NK-92 treated with Interleukin-12 subunit alpha and Interleukin-12 subunit beta, amount 100 ng/mL, for 24 hours (cell line): Measurements from ENCODE around the gene ADAP1.
"Not testable (repeated sequence)": the region's sequence is repeated elsewhere in the genome, so short reads cannot be mapped to it uniquely, and the experiment has no call there.

Experiments used
- DNase-seq: peaks from one replicate; lab custom pipeline; 2025; lab: John Stamatoyannopoulos, UW

ADAP1 gene

DNA sequence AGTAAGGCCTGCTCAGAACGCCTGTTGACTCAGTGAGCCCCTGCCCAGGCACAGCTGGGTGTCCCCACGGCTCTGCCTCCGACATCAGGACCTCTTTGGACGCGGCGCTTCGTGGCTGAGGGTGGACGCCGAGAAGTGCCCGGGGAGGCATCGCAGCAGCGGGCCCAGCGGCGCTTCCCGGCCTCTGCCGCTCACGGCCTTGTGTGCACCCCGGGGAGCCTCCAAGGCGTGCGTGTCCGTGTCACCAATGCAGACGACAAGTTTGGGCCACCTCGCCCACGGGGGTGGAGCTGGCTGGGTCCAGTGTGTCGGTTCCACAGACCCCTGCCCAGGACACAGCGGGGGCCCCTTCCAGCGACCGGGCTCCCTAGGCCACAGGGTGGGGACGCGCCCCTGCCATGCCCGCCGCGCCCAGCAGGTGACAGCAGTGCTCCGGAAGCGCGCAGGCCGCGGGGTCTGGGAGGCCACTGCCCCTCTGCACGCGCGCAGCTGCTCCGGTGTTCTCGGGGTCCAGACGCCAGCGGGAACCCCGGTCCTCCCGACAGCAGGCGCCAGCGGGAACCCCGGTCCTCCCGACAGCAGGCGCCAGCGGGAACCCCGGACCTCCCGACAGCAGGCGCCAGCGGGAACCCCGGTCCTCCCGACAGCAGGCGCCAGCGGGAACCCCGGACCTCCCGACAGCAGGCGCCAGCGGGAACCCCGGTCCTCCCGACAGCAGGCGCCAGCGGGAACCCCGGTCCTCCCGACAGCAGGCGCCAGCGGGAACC lies 45.7 kb downstream of the ADAP1 start:
- not testable (repeated sequence) for DNase-seq

DNA sequence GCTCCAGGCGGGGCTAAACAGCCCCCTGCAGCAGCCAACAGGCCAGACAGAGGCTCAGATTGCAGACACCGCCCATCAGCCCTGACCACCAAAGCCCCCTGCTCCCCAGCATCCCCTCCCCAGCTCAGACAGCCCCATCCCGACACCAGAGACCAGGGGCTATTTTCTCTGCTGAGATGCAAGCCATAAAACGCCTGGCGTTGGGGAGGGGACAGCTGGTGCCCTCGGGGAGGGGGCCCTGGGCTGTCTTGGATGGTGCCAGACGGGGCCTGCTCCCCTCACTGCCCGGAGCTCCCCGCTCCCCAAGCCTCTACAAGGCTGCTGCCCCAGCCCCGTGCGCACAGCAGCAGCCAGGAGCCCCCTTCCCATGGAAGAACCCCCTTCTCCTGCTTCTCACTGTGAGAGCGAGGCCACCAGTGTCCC lies 46.3 kb downstream of the ADAP1 start:
- DNase-seq = no peak

GRCh38 chr7:907158-907980 lies 47.1 kb downstream of the ADAP1 start:
- DNase-seq = no peak

- DNase-seq = no peak
These were observed 47.7 kb downstream of the ADAP1 start for GRCh38 chr7:906776-907157.

- no peak for DNase-seq
These were observed 49.6 kb downstream of the ADAP1 start for GRCh38 chr7:904847-905246.

- DNase-seq = no peak
These were observed 50.3 kb downstream of the ADAP1 start for GRCh38 chr7:903921-904755.

DNA sequence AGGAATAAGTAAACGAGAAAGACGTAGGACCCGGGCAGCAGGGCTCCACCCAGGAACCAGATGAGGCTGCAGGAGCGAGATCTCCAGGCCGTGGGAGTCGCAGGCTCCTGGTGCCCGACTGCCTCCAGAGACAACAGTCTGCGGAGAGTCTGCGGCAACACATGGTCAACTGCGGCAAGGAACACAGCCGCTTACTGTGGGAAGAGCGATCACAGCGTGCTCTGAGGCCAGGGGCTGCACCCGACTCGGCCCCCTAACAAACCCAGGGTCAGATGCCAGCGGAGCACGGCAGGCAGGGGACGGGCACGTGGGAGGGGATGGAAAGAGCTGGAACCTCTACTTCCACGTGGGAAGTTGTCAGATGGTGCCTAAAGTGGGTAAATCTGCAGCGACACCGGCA lies 51.5 kb downstream of the ADAP1 start:
- no peak for DNase-seq

DNA sequence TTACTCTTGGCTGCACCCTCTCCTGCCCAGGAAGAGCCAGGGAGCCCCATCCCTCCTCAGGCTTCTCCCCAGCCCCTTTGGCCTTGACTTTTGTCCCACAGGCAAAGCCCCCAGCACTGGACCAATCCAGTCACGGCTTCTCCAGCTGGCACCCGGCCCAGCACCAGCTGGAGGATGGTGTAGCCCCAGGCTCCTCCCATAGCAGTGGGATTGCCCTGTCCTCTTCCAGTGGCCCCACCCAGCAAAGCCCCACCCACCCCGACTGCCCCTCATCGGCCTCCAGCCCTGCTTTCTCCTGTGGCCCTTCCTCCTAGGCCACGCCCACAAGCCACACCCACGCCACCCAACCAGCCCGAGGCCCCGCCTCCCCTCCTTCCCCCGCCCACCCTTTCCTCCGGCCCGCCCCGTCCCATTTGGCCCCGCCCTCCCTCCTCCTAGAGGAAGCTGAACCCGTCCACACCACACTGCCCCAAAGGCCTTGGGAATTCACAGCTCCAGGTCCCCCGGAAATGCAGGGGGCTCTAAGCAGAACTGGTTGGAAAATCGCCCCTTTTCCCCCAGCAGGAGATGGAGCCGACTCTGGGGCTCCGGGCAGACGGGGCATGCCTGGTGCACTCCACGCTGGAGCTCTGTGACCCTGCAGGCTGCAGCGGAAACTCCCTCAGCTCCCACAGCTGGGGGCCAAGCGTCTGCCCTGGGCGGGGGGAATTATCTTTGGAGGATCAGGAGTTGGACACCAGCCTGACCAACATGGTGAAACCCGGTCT lies 52.9 kb downstream of the ADAP1 start:
- DNase-seq = no peak

DNA sequence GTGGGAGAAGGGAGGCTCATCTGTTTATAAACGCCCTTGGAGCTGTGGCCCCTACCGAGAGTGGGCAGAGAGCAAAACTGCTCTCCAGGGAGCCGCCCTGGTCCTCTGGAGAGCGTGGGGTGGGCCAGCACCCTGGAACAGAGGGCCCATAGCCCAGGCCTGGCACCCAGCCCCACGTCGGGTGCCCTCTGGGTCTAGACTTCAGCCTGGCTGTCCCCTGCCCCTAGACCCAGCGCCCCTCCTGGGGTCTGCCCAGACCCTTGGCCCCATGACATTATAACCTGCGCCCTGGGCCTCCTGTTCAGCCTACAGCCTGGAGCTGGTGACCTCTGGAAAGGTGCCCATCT lies 53.5 kb downstream of the ADAP1 start:
- DNase-seq = no peak

DNA sequence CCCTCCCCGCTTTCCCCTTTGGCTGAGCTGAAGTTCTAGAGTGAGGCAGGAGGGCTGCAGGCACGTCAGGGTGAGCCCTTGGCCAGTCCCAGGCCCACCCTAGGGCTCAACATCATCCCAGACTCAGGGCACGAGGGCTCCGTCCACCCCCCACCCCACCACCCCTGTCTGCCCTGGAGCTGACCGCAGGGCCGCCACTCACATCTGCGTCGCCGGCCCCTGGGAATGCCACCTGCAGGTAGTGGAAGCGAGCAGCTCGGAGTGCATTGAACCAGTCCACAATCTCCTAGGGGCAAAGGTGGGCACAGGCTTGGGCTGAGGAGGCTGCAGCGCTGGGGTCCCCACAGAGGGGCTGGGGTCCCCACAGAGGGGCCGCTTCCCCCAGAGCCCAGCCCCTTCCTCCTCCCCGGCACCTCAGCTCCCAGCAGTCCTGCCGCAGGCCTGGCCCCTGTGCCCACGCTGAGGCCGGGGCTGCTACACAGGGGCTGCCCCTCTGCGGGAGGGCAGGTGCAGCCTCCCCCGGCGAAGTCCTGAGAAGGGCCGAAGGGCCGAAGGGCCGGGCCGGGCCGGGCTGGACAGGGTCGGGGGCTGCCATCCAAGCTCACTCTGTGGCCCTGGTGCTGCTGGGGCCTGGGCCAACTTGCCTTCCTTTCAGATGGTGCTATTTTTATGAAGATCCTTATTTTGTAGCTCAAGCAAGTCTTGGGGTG lies 54.0 kb downstream of the ADAP1 start:
- no peak for DNase-seq

- DNase-seq = no peak
These were observed 54.7 kb downstream of the ADAP1 start for GRCh38 chr7:899806-900205.

- no peak for DNase-seq
These were observed 55.4 kb downstream of the ADAP1 start for GRCh38 chr7:898855-899681.

GRCh38 chr7:898460-898854 lies 56.0 kb downstream of the ADAP1 start:
- no peak for DNase-seq

DNA sequence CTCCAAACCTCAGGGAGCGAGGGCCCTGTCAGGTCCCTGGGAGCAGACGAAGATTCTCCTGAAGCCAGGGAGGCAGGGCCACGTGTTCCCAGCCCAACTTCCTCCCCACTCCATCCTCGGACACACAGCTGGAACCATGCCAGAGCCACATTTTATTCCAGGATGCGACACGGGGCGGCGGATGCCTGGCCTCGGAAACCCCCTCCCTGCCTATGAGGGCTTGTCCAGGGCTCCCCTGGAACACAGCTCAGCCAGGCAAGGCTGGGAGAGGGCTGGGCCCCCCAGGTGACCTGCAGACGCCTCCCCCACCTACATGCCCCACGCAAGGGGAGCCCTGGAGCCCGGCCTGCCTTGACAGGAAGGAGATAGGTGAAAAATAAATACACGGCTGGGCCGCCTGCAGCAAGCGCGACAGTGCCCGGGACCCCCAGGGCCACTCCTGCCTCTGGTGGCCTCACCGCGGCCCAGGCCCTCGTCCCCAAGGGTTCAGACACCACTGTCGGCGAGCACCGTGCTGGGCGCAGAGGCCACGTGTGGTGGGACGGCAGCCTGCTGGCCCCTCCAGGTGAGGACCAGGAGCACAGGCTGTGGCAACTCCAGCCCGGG lies 56.6 kb downstream of the ADAP1 start:
- DNase-seq = no peak

GRCh38 chr7:897086-897485 lies 57.4 kb downstream of the ADAP1 start:
- no peak for DNase-seq

- no peak for DNase-seq
These were observed 58.0 kb downstream of the ADAP1 start for GRCh38 chr7:896346-897075.

GRCh38 chr7:895451-896052 lies 58.9 kb downstream of the ADAP1 start:
- no peak for DNase-seq

DNA sequence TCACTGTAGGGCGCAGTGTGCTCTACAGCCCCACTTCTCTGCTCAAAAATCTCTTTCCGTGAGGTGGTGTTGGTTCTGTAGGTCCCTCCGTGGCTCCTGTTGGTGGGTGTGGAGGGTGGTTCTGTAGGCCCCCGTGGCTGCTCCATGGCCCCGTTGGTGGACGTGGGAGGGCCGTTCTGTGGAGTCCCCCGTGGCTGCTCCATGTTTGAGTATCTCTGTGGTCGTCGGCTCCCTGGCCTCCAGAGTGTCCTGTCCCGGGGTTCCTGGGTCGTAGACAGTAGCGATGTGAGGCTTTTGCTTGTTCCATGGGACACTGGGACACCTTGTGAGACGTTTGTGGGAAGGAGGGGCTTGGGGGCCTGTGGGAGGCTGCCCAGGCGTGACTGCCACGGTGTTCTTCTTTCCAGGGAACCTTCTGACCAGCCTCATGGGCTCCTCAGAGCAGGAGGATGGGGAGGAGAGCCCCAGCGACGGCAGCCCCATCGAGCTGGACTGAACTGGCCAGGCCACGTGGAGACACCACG lies 59.5 kb downstream of the ADAP1 start:
- no peak for DNase-seq
